Neural progenitor cell (in vitro differentiated cells): ENCODE measurements around the gene ARF1.

Source experiments
- CTCF ChIP-seq: fragments of 200-600 bp; sonication (generic); IDR thresholded peaks from 2 replicates; pipeline ENCODE4 v1.5.1; 2017; ENCODE audit warnings: antibody characterized with exemption, mild to moderate bottlenecking
- EZH2 ChIP-seq: fragments of 200-600 bp; sonication (generic); IDR thresholded peaks from 2 replicates; pipeline ENCODE4 v1.6.1; 2017; ENCODE audit warnings: antibody characterized with exemption, mild to moderate bottlenecking, moderate library complexity
- EZH2phosphoT487 ChIP-seq: fragments of 200-600 bp; sonication (generic); IDR thresholded peaks from 2 replicates; pipeline ENCODE4 v1.6.1; 2017; ENCODE audit warnings: antibody characterized with exemption

- no peak for TF ChIP-seq CTCF
- no peak for TF ChIP-seq EZH2phosphoT487
- TF ChIP-seq EZH2: no peak
Measured at GRCh38 chr1:228045871-228046270, 36.6 kb upstream of the ARF1 start.
